GM21737 (cell line): ENCODE data around the gene HM13.
"Not testable (repeated sequence)": the region's sequence is repeated elsewhere in the genome, so short reads cannot be mapped to it uniquely, and the experiment has no call there.

Source experiments
- ATAC-seq: cut with Tn5 transposase; IDR thresholded peaks from one replicate; pipeline ENCODE4 v1.9.1; 2021; ENCODE audit warnings: mild to moderate bottlenecking, moderate library complexity; ENCODE audit not compliant: unreplicated experiment

HM13 gene

DNA sequence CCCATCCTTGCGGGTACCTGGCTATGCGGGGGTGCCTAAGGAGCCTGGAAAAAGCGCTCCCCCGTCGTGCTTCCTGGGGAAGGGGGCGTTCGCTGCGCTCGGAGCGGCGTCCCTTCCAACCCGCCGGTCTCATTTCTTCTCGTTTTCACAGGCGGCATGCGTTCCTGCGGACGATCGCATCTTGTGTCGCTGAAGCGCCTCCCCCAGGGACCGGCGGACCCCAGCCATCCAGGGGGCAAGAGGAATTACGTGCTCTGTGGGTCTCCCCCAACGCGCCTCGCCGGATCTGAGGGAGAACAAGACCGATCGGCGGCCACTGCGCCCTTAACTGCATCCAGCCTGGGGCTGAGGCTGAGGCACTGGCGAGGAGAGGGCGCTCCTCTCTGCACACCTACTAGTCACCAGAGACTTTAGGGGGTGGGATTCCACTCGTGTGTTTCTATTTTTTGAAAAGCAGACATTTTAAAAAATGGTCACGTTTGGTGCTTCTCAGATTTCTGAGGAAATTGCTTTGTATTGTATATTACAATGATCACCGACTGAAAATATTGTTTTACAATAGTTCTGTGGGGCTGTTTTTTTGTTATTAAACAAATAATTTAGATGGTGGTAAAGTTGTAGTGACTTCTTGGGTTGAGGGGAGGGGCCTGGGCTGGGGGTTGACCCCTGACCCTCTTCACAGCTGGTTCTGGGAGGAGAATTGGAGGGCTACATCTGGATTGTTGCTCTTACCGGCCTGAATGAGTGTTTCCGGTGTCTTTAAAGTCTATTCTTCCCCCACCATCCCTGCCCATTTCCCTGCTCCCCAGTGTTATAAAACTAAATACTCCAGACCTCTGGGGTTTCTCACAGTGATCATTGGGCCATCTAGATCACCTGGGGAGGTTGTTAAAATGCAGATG is 91.9 kb downstream of the HM13 start:
- ATAC-seq, result no peak

DNA sequence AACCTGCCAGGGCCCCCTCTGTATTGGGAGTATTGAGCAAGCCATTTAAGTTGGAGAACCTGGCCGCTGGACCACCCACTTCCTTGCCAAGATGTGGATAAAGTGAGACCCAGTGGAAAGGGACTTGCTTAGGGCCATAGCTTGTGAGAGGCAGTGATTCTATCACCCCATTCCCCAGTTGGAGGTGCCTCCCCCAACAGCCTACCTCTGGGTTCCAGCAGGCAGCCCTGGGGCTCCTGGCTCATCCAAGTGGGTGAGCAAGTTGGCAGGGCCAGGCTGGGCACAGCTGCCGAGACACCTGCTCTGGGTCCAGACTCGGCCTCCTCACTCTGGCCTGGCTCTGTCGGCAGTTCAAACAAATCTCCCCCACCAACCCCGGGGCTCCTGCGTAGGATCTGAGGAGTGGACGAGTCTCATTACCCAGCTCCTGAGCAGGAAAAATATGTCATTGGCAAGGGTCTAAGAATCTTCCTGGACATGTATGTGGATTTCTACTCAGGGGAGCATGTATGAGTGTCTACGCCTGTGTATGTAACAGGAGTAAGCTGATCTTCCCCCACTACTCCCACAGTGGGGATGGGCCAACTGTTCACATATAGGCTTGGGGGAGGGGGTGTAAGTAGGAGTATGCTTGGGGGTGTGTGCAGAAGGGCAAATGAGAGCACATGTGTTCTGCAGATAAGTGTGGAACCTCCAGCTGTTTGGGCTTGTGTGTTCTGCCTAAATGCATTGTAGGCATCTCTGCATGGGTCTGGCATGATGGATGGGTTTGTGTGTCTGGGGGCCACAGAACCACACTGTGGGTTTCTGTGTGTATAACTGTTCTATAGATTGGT is 92.8 kb downstream of the HM13 start:
- ATAC-seq, result no peak

DNA sequence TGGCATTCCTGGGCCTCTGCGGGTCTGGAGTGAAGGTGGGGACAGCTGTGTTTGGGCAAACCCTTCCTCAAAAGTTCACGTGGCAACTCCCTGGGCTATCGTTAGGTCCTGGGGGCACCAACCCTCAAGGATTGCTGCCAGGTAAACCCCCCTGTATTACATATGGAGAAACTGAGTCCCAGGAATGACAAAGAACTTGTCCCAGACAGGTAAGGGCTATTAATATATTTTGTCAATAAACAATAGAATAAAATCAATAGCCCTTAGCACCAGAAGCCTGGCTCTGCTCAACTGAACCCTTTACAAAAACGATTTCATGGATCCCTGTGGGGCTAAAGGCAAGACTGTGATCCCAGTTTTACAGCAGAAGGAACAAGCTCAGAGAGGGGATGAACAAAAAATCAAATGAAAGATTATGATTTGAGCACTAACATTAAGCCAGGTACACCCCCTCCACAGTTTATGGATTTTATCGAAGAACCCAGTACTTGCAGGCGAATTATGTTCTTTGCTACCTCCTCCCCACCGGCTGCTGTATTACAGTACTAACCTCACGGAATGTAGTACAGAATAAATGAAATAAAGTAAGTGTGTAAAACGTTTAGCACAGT is 93.5 kb downstream of the HM13 start:
- ATAC-seq, result no peak

DNA sequence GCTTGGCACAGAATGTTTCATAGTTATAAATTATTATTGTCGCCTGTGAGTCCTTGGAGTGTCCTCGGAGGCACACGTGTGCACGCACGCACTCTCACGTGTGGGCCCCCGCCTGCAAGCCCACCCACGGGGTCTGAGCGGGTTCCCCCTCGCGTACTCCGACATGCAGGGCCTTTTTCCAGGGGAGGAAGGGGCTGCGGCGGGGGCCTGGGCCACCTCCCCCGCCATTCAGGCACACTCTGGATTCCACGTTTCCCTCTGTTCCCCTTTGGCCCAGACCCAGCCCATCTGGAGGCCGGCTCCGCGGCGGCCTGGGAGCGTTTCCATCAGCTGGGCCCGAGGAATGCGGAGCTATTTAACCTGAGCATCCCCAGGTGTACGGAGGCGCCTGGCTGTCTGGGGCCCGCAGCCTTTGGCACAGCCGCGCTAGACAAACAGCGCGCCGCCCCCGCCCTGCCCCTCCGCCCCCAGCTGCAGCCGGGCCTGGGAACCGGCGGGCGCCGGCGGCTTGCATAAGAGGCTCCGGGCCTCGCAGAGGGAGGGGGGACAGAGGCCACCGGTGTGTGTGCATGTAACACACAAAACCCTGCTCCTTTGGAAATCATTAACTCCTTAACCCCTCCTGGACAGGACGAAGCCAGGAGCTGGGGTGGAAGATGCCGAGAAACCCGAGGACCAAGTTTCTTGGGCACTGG is 94.2 kb downstream of the HM13 start:
- ATAC-seq, result no peak

DNA sequence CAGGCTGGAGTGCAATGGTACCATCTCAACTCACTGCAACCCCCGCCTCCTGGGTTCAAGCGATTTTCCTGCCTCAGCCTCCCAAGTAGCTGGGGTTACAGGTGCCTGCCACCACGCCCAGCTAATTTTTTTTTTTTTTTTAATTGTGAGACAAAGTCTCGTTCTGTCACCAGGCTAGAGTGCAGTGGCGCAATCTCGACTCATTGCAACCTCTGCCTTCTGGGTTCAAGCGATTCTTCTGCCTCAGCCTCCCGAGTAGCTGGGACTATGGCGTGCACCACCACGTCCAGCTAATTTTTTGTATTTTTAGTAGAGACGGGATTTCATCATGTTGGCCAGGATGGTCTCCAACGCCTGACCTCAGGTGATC is 98.0 kb downstream of the HM13 start:
- not testable (repeated sequence) for ATAC-seq

DNA sequence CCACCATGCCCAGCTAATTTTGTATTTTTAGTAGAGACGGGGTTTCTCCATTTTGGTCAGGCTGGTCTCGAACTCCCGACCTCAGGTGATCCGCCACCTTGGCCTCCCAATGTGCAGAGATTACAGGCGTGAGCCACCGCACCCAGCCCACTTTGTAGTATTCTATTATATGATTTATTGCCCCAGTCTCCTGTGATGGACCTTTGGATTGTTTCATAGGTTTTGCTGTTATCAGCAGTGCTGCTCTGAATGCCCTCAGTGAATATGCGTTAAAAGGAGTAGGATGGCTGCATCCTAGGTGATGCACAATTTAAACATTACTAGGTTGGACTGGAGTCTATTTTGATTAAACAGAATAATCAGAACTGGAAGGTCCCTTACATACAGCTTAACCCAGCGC is 101.2 kb downstream of the HM13 start:
- ATAC-seq, result no peak

DNA sequence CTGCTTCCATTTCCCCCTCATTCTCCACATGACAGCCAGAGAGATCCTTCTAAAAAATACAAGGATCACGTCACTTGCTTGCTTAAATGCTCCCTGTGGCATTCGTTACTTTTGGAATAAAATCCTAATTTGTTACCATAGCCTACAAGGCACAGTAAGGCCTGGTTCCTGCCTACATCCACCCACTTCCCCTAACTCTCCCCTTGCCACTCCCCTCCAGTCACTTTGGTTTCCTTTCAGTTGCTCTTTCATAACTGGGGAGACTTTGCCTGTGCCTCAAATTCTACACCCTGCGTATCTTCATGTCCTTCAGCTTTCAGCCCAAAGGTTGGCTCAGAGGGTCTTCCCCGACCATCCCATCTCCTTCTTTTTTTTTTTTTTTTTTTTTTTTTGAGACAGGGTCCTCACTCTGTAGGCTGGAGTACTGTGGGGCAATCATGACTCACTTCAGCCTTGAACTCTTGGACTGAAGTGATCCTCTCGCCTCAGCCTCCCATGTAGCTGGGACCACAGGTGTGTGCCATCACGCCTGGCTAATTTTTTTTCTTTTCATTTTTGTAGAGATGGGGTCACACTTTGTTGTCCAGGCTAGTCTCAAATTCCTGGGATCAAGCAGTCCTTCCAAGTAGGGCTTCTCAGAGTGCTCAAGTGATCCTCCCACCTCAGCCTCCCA is 103.3 kb downstream of the HM13 start:
- ATAC-seq, result no peak
